Measurements from ENCODE around the gene PLXNB3.

Gene PLXNB3

DNA sequence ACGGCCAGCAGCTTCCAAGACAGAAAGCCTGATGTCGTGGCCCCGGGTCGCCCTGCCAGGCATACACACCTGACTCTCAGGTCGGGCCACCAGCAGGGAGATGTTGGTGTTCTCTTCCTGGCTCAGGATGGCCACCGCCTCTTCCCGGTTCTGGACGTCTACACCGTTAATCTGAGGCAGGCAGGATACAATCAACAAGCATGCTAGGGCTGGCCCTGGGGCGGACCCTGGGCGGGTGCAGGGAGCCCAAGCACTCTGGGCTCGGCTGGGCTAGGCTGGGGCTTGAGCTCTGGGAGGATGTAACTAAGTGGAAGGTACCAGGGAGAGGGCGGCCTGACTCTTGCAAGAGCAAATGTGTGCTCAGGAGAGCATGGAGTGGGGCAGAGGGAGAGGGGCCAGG lies 41.4 kb downstream of the PLXNB3 start:
- TF ChIP-seq, protein P1, sequence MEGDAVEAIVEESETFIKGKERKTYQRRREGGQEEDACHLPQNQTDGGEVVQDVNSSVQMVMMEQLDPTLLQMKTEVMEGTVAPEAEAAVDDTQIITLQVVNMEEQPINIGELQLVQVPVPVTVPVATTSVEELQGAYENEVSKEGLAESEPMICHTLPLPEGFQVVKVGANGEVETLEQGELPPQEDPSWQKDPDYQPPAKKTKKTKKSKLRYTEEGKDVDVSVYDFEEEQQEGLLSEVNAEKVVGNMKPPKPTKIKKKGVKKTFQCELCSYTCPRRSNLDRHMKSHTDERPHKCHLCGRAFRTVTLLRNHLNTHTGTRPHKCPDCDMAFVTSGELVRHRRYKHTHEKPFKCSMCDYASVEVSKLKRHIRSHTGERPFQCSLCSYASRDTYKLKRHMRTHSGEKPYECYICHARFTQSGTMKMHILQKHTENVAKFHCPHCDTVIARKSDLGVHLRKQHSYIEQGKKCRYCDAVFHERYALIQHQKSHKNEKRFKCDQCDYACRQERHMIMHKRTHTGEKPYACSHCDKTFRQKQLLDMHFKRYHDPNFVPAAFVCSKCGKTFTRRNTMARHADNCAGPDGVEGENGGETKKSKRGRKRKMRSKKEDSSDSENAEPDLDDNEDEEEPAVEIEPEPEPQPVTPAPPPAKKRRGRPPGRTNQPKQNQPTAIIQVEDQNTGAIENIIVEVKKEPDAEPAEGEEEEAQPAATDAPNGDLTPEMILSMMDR (IDR thresholded peaks at IDR 0.05; ENCODE audit: low read depth, low read length): no peak
- DNase-seq (ENCODE audit: low read depth, low spot score): no peak
- H3K4me3 ChIP-seq (ENCODE audit: low read depth, low read length): no peak overlapping the region
- in situ Hi-C loops (cut with HindIII; ENCODE audit: low sequenced_read_pairs): no loop called here

GRCh38 chrX:153806999-153807575 lies 43.0 kb downstream of the PLXNB3 start:
- TF ChIP-seq, protein P1 (IDR thresholded peaks at IDR 0.05; ENCODE audit: low read depth, low read length): no peak
- DNase-seq (ENCODE audit: low read depth, low spot score): no peak
- H3K4me3 ChIP-seq (ENCODE audit: low read depth, low read length): no peak overlapping the region
- in situ Hi-C loops (cut with HindIII; ENCODE audit: low sequenced_read_pairs): no loop called here

GRCh38 chrX:153807976-153808375 lies 43.9 kb downstream of the PLXNB3 start:
- in situ Hi-C loops (cut with HindIII; ENCODE audit: low sequenced_read_pairs): no loop called here
- no peak overlapping the region for H3K4me3 ChIP-seq (ENCODE audit: low read depth, low read length)
- TF ChIP-seq, protein P1 (IDR thresholded peaks at IDR 0.05; ENCODE audit: low read depth, low read length): no peak
- no peak for DNase-seq (ENCODE audit: low read depth, low spot score)

- in situ Hi-C loops (cut with HindIII; ENCODE audit: low sequenced_read_pairs): no loop called here
- TF ChIP-seq, protein P1 (IDR thresholded peaks at IDR 0.05; ENCODE audit: low read depth, low read length): no peak
- DNase-seq (ENCODE audit: low read depth, low spot score): no peak
- H3K4me3 ChIP-seq (ENCODE audit: low read depth, low read length): no peak overlapping the region
Observed at GRCh38 chrX:153812220-153812619, 48.2 kb downstream of the PLXNB3 start.

GRCh38 chrX:153813161-153813560 lies 49.1 kb downstream of the PLXNB3 start:
- H3K4me3 ChIP-seq (ENCODE audit: low read depth, low read length): no peak overlapping the region
- no peak for DNase-seq (ENCODE audit: low read depth, low spot score)
- in situ Hi-C loops (cut with HindIII; ENCODE audit: low sequenced_read_pairs): no loop called here
- TF ChIP-seq, protein P1 (IDR thresholded peaks at IDR 0.05; ENCODE audit: low read depth, low read length): no peak

GRCh38 chrX:153814591-153815315 lies 50.7 kb downstream of the PLXNB3 start:
- TF ChIP-seq, protein P1 (IDR thresholded peaks at IDR 0.05; ENCODE audit: low read depth, low read length): no peak
- DNase-seq (ENCODE audit: low read depth, low spot score): no peak
- no peak overlapping the region for H3K4me3 ChIP-seq (ENCODE audit: low read depth, low read length)
- in situ Hi-C loops (cut with HindIII; ENCODE audit: low sequenced_read_pairs): no loop called here
